Stimulated activated CD8-positive, alpha-beta memory T cell treated with anti-CD3 and anti-CD28 coated beads, Interleukin-7, amount 100 ng/mL, for 1 hour (primary cell): ENCODE results near the gene PPP1CC.

ENCODE experiments used
- DNase-seq, 2 donors: peaks; one replicate each; pipeline ENCODE4 v3.0.0-alpha.2; 2020; ENCODE audit warnings: low read depth in 2 of 2

Gene PPP1CC

GRCh38 chr12:110687396-110688169, 55.1 kb downstream of the PPP1CC start:
- no peak for DNase-seq

DNA sequence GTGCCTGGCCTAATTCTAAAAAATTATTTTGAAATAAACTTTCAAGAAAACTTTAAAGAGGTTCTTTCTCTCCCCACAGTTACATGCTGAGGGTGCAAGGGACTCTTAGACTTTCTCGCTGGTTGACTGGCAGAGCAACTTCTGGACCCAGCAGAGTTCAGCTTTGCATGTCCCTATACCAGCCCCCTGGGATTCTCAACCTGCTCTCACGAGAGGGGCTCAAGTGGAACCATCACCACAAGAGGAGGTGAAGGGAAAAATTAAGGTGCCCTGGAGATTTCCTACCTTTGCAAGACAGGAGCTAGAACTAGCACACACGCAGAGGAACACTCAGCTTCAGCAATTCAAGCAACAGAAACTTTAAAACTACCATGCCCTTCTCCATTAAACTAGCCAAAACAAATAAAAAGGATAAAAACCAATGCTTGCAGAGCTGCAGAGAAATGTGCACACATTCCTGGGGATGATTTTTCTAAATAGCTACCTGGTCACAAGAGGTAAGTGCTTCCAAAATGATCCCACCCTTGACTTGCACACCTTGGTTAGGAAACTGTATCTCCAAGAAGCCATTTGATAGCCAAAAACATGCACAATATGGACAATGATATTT, 56.3 kb downstream of the PPP1CC start:
- DNase-seq: no peak

- DNase-seq: no peak
Observed at GRCh38 chr12:110684312-110684836, 58.3 kb downstream of the PPP1CC start.

DNA sequence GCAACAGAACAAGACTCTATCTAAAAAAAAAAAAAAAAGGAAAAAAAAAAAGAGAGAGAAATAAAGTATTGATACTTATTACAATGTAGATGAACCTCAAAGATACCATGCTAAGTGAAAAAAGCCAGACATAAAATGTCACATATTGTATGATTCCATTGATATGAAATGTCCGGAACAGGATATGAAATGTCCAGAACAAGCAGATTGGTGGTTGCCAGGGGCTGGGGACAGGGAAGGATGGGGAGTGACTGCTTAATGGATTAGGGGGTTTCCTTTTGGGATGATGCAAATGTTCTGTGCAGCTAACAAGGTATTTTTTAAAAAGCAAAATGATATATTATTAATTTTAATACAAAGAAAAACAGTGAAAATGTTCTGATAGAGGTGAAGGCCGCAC, 58.8 kb downstream of the PPP1CC start:
- DNase-seq: no peak

DNA sequence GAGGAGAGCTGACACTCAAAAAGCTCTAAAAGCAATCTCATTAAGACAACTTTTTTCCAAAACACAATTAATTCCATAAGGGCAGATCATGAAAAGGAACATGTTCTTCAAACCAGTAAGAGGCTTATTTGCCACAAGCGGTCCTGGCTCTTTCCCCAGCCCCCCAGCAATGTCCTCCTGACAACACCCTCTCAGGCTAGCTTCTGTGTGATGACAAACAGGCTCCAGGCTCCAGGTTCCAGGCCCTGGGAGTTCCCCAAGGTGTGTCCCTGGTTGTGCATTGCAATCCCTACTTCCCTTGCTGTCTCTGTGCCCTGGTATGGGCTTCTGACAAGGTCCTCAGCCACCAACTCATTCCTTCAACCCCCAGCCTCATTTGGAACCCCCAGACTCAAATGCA, 62.7 kb downstream of the PPP1CC start:
- no peak for DNase-seq

DNA sequence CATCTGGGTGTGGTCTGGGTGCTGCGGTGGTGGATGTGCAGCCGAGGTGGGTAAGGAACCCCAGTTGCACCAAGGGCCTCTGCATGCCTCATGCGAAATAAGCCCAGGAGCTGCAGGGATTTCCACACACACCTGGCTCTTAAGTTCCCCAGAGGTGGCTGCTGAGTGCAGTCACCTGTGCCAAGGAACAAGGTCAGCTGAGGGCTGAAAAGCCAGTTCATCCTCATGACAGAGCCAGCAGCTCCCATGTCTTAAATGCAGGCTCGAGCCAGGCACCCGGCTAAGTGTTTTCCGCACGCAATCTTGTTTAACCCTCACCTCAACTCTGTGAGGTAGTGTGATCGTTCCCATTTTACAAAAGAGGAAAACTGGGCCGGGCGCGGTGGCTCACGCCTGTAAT, 63.5 kb downstream of the PPP1CC start:
- DNase-seq: no peak

GRCh38 chr12:110677982-110678381, 64.7 kb downstream of the PPP1CC start:
- no peak for DNase-seq

DNA sequence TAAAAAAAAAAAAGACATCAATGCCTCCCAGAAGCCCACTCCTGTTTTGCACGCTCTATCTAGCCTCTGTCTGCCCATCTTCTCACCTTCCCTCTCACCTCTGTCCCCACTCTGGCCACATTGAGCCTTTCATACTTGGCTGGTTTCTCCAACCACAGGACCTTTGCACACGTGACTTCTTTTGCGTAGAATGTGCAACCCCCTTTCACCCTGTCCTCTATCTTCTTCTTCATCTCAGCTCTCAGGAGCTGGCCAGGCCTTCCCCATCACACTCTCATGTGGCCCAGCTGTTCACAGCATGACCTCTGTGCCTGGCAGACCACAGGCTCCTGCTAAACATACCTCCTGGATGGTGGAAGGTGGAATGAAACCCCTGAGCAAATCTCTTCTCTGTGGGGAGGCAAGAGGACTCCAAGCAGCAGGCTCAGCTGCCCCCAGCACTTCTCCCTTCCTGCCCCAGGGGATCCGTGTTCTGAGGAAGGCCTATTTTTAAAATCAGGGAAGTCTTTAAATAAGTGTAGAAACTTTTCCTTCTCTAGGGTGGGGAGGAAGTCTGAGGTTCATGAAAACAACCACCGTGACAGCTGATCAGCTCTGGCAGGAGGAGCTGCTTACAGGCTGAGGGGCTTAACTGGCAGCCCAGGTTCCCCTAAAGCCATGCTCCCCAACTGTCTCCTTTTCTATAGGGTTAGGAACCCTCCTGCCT, 65.3 kb downstream of the PPP1CC start:
- no peak for DNase-seq

DNA sequence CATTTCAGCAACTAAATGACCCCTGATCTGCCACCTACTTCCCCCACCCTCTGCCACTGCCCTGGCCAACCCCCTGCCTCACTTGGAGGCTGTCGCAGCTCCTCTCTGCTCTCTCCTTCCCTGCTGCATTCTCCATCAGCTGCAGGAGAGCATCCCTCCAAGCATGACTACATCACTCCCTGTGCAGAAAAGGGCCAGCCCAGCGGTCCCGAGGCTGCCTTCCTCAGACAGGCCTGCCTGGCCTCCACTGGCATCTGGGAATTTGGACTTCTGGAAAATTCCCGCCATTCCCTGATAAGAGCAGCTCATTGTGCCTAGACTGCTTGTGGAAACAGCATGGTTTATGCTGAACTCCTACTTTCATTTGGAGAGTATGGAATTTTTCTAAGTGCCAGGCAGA, 66.5 kb downstream of the PPP1CC start:
- DNase-seq: no peak

- no peak for DNase-seq
Observed at GRCh38 chr12:110670161-110670701, 72.5 kb downstream of the PPP1CC start.
